Measurements from ENCODE around the gene MAP3K2. TPM values are rescaled to one million over a fixed set of nuclear protein-coding genes. Genes with fewer than 3 reads are reported as not detected.

The MAP3K2 gene
- total RNA-seq, 8 experiments from 2014 or later: 17.6 to 32.8 (median 22.8) TPM

- in situ Hi-C loops (cut with MboI; ENCODE audit: low pct_unique_long_range_greater_than_20kb in 2 of 9, low sequenced_read_pairs in 9 of 9, unreplicated experiment in 9 of 9): no loop called here
- no peak for ATAC-seq (replicated peaks in 6 of 8)
- Histone ChIP-seq H3K4me1 (replicated peaks in 1 of 2) (no peaks in the 10 kb centered on the region), H3K27ac (no peak overlapping the region), H3K4me3 (no peak overlapping the region)
- WGBS, 10 experiments: 70 to 90% (median 82%) methylated on average over 2 to 4 of the region's 4 CpGs
Observed at GRCh38 chr2:127379712-127380355, 7.9 kb downstream of the MAP3K2 start.

GRCh38 chr2:127378720-127379119, 9.1 kb downstream of the MAP3K2 start:
- 87 to 100% (median 93%) methylated on average over 3 to 5 of the region's 6 CpGs; no CpG with 5 or more reads in 1 of the 10 experiments for WGBS, 10 experiments
- H3K27ac ChIP-seq: no peak overlapping the region
- in situ Hi-C loops (cut with MboI; ENCODE audit: low pct_unique_long_range_greater_than_20kb in 2 of 9, low sequenced_read_pairs in 9 of 9, unreplicated experiment in 9 of 9): no loop called here
- no peak overlapping the region for H3K4me3 ChIP-seq
- no peaks in the 10 kb centered on the region for H3K4me1 ChIP-seq (replicated peaks in 1 of 2)
- ATAC-seq (replicated peaks in 6 of 8): no peak

GRCh38 chr2:127377262-127377661, 10.5 kb downstream of the MAP3K2 start:
- no peaks in the 10 kb centered on the region for H3K4me1 ChIP-seq (replicated peaks in 1 of 2)
- H3K4me3 ChIP-seq: no peak overlapping the region
- no peak for ATAC-seq (replicated peaks in 6 of 8)
- no peak overlapping the region for H3K27ac ChIP-seq
- in situ Hi-C loops (cut with MboI; ENCODE audit: low pct_unique_long_range_greater_than_20kb in 2 of 9, low sequenced_read_pairs in 9 of 9, unreplicated experiment in 9 of 9): no loop called here
- WGBS, 10 experiments: 40 to 100% (median 92%) methylated on average over 1 of the region's 1 CpG; no CpG with 5 or more reads in 2 of the 10 experiments

- ATAC-seq (replicated peaks in 6 of 8): peak in 1 of 8 experiments; percentile 35
- Histone ChIP-seq H3K4me3 (no peak overlapping the region), H3K4me1 (replicated peaks in 1 of 2) (no peaks in the 10 kb centered on the region), H3K27ac (no peak overlapping the region)
- in situ Hi-C loops (cut with MboI; ENCODE audit: low pct_unique_long_range_greater_than_20kb in 2 of 9, low sequenced_read_pairs in 9 of 9, unreplicated experiment in 9 of 9): no loop called here
- 85 to 100% (median 100%) methylated on average over 1 to 3 of the region's 8 CpGs; no CpG with 5 or more reads in 5 of the 10 experiments for WGBS, 10 experiments
Observed at GRCh38 chr2:127376257-127376656, 11.5 kb downstream of the MAP3K2 start.

GRCh38 chr2:127373362-127374083, 14.3 kb downstream of the MAP3K2 start:
- in situ Hi-C loops (cut with MboI; ENCODE audit: low pct_unique_long_range_greater_than_20kb in 2 of 9, low sequenced_read_pairs in 9 of 9, unreplicated experiment in 9 of 9): no loop called here
- no peak for ATAC-seq (replicated peaks in 6 of 8)
- 85 to 100% (median 97%) methylated on average over 1 to 4 of the region's 5 CpGs for WGBS, 10 experiments
- Histone ChIP-seq H3K27ac (no peak overlapping the region), H3K4me3 (no peak overlapping the region), H3K4me1 (replicated peaks in 1 of 2) (no peaks in the 10 kb centered on the region)

- no peak for ATAC-seq (replicated peaks in 6 of 8)
- no peaks in the 10 kb centered on the region for H3K4me1 ChIP-seq (replicated peaks in 1 of 2)
- H3K27ac ChIP-seq: no peak overlapping the region
- WGBS, 10 experiments: 88 to 93% (median 92%) methylated on average over 5 to 11 of the region's 11 CpGs; no CpG with 5 or more reads in 3 of the 10 experiments
- in situ Hi-C loops (cut with MboI; ENCODE audit: low pct_unique_long_range_greater_than_20kb in 2 of 9, low sequenced_read_pairs in 9 of 9, unreplicated experiment in 9 of 9): no loop called here
- H3K4me3 ChIP-seq: no peak overlapping the region
Observed at GRCh38 chr2:127371037-127371436, 16.7 kb downstream of the MAP3K2 start.

- Histone ChIP-seq H3K27ac (no peak overlapping the region), H3K4me1 (replicated peaks in 1 of 2) (no peaks in the 10 kb centered on the region), H3K4me3 (no peak overlapping the region)
- peak in 2 of 8 experiments; percentile 21 to 28 for ATAC-seq (replicated peaks in 6 of 8)
- WGBS, 10 experiments: 60 to 95% (median 91%) methylated on average over 4 to 10 of the region's 10 CpGs; no CpG with 5 or more reads in 5 of the 10 experiments
- in situ Hi-C loops (cut with MboI; ENCODE audit: low pct_unique_long_range_greater_than_20kb in 2 of 9, low sequenced_read_pairs in 9 of 9, unreplicated experiment in 9 of 9): no loop called here
Observed at GRCh38 chr2:127370010-127370409, 17.8 kb downstream of the MAP3K2 start.

GRCh38 chr2:127365211-127365643, 22.5 kb downstream of the MAP3K2 start:
- in situ Hi-C loops (cut with MboI; ENCODE audit: low pct_unique_long_range_greater_than_20kb in 2 of 9, low sequenced_read_pairs in 9 of 9, unreplicated experiment in 9 of 9): no loop called here
- no peak for ATAC-seq (replicated peaks in 6 of 8)
- WGBS, 10 experiments: 50 to 100% (median 86%) methylated on average over 1 to 2 of the region's 2 CpGs; no CpG with 5 or more reads in 3 of the 10 experiments

GRCh38 chr2:127362971-127363370, 24.8 kb downstream of the MAP3K2 start:
- Histone ChIP-seq H3K27ac (no peak overlapping the region), H3K4me1 (replicated peaks in 1 of 2) (no peaks in the 10 kb centered on the region), H3K4me3 (no peak overlapping the region)
- in situ Hi-C loops (cut with MboI; ENCODE audit: low pct_unique_long_range_greater_than_20kb in 2 of 9, low sequenced_read_pairs in 9 of 9, unreplicated experiment in 9 of 9): no loop called here
- 37 to 98% (median 80%) methylated on average over 1 to 5 of the region's 5 CpGs; no CpG with 5 or more reads in 1 of the 10 experiments for WGBS, 10 experiments
- no peak for ATAC-seq (replicated peaks in 6 of 8)

More at GRCh38 chr2:127365211-127365643, 22.5 kb downstream of the MAP3K2 start:
- Histone ChIP-seq H3K4me3 (no peak overlapping the region), H3K4me1 (replicated peaks in 1 of 2) (no peaks in the 10 kb centered on the region), H3K27ac (no peak overlapping the region)

- in situ Hi-C loops (cut with MboI; ENCODE audit: low pct_unique_long_range_greater_than_20kb in 2 of 9, low sequenced_read_pairs in 9 of 9, unreplicated experiment in 9 of 9): no loop called here
- ATAC-seq (replicated peaks in 6 of 8): peak in 1 of 8 experiments; percentile 59
- Histone ChIP-seq H3K27ac (no peak overlapping the region), H3K4me3 (no peak overlapping the region), H3K4me1 (replicated peaks in 1 of 2) (no peaks in the 10 kb centered on the region)
- WGBS, 10 experiments: 48 to 92% (median 82%) methylated on average over 4 to 10 of the region's 10 CpGs; no CpG with 5 or more reads in 1 of the 10 experiments
Observed at GRCh38 chr2:127361929-127362885, 25.6 kb downstream of the MAP3K2 start.

- in situ Hi-C loops (cut with MboI; ENCODE audit: low pct_unique_long_range_greater_than_20kb in 2 of 9, low sequenced_read_pairs in 9 of 9, unreplicated experiment in 9 of 9): no loop called here
- no peaks in the 10 kb centered on the region for H3K4me1 ChIP-seq (replicated peaks in 1 of 2)
- no peak for ATAC-seq (replicated peaks in 6 of 8)
- 81 to 100% (median 92%) methylated on average over 2 of the region's 2 CpGs for WGBS, 10 experiments
- no peak overlapping the region for H3K27ac ChIP-seq
- H3K4me3 ChIP-seq: no peak overlapping the region
Observed at GRCh38 chr2:127360242-127360641, 27.5 kb downstream of the MAP3K2 start.

- Histone ChIP-seq H3K4me1 (replicated peaks in 1 of 2) (no peaks in the 10 kb centered on the region), H3K4me3 (no peak overlapping the region), H3K27ac (no peak overlapping the region)
- in situ Hi-C loops (cut with MboI; ENCODE audit: low pct_unique_long_range_greater_than_20kb in 2 of 9, low sequenced_read_pairs in 9 of 9, unreplicated experiment in 9 of 9): no loop called here
- WGBS, 10 experiments: 10 to 100% (median 60%) methylated on average over 1 to 5 of the region's 5 CpGs; no CpG with 5 or more reads in 3 of the 10 experiments
- ATAC-seq (replicated peaks in 6 of 8): no peak
Observed at GRCh38 chr2:127359520-127359919, 28.3 kb downstream of the MAP3K2 start.

Data from motor neuron (in vitro differentiated cells).